Measurements from ENCODE around the gene ITPR1. TPM values are rescaled to one million over a fixed set of nuclear protein-coding genes. Genes with fewer than 3 reads are reported as not detected.

The ITPR1 gene
- total RNA-seq, 1 experiment from 2014 or later, result 7.5 TPM

GRCh38 chr3:4740397-4741105 lies 247.4 kb downstream of the ITPR1 start:
- Mint-ChIP-seq H3K9me3 (ENCODE audit: unreplicated experiment) (no peaks in the 10 kb centered on the region), H3K36me3 (ENCODE audit: insufficient read depth, unreplicated experiment) (no peaks in the 10 kb centered on the region), H3K27me3 (ENCODE audit: insufficient read depth, unreplicated experiment) (no peaks in the 10 kb centered on the region), H3K4me3 (ENCODE audit: unreplicated experiment) (no peak overlapping the region), H3K27ac (ENCODE audit: low read depth, unreplicated experiment) (peak overlapping the region; percentile 14), H3K4me1 (ENCODE audit: insufficient read depth, unreplicated experiment) (peaks cover 41% of the 10 kb centered on the region)
- ChIA-PET CTCF (interaction anchor here (0.6 to 1.9 kb wide), 5 partner anchors 12 to 234 kb away, joined by 3 to 8 read pairs (median 4); no protein-coding TSS in a partner anchor), POLR2A (interaction anchor here (0.6 to 1.6 kb wide), 7 partner anchors 14 to 305 kb away, joined by 3 to 7 read pairs (median 4); no protein-coding TSS in a partner anchor)
- intact Hi-C loops (cut with micrococcal nuclease), result loop anchor here (5.0 kb wide), 1 partner anchor 87 kb away; no protein-coding TSS in a partner anchor
- TF ChIP-seq, protein P1, sequence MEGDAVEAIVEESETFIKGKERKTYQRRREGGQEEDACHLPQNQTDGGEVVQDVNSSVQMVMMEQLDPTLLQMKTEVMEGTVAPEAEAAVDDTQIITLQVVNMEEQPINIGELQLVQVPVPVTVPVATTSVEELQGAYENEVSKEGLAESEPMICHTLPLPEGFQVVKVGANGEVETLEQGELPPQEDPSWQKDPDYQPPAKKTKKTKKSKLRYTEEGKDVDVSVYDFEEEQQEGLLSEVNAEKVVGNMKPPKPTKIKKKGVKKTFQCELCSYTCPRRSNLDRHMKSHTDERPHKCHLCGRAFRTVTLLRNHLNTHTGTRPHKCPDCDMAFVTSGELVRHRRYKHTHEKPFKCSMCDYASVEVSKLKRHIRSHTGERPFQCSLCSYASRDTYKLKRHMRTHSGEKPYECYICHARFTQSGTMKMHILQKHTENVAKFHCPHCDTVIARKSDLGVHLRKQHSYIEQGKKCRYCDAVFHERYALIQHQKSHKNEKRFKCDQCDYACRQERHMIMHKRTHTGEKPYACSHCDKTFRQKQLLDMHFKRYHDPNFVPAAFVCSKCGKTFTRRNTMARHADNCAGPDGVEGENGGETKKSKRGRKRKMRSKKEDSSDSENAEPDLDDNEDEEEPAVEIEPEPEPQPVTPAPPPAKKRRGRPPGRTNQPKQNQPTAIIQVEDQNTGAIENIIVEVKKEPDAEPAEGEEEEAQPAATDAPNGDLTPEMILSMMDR (IDR thresholded peaks at IDR 0.05; ENCODE audit: unreplicated experiment), result no peak
- peak; percentile 91 for DNase-seq (ENCODE audit: unreplicated experiment)
- BruUV-seq (replicated peaks), result no TSS peak

DNA sequence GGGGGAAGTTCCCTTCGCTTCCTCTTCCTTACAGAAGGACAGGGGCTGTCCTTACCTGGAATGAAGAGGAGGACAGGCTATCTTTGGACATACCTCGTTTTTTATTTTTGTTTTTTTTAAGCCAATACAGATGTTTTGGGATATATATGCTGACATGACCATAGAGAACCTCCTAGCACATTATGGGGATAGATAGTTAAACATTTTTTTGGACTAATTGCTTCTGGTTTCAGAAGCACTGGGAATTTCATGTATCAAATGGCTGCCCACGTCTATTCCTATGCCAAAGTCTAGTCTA lies 247.9 kb downstream of the ITPR1 start:
- no peaks in the 10 kb centered on the region for H3K27me3 Mint-ChIP-seq (ENCODE audit: insufficient read depth, unreplicated experiment)

DNA sequence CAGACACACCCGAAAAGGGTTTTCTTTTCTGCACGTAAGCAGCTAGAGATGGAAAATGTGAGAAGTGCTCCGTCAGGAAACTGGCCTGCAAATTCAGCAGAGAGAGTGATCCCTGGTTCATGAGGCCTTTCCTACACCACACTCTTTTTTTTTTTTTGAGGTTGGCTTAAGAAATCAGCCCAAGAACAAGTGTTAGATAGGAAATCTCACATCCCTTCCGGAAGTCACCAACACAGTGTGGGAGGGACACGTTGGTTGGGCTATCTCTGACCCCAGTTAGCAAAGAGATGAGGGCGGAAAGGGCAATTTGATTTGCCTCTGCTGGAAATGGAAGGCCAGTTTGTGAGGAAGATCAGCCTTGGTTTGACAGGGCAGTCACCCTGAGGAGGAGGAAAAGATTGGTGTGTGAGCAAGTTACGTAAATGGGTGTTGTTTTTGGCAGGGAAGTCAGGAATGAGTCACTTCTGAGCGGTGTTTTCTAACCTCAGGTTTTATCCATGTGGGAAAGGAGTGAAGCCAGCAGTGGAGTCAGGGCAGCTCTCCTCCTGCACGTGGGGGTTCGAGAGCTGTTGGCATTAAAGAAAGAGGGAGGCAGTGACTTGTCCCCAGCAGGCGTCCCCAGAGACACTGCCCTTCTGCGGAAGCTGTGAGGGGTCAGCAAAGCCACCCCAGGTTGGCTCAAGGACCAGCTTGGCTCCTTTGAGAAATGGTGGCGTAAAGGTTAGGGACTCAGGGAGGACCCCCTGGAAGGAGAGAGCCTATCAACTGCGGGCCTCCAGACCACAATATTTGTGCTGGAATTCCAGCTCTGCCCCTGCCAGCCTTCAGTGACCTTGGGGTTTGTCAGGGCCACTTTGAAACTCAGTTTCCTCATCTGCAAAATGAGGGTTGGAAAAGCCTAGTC lies 248.5 kb downstream of the ITPR1 start:
- peak; percentile 99 for DNase-seq (ENCODE audit: unreplicated experiment)
- H3K27ac Mint-ChIP-seq (ENCODE audit: low read depth, unreplicated experiment), result peak overlapping the region; percentile 14

More for the DNA sequence above, 247.9 kb downstream of the ITPR1 start:
- H3K36me3 Mint-ChIP-seq (ENCODE audit: insufficient read depth, unreplicated experiment), result no peaks in the 10 kb centered on the region
- ChIA-PET CTCF (interaction anchor here (0.6 to 1.4 kb wide), 4 partner anchors 13 to 233 kb away, joined by 3 to 5 read pairs (median 4); no protein-coding TSS in a partner anchor), POLR2A (interaction anchor here (0.6 to 1.6 kb wide), 11 partner anchors 8 to 337 kb away, joined by 3 to 8 read pairs (median 4); no protein-coding TSS in a partner anchor)
- no peak overlapping the region for H3K4me3 Mint-ChIP-seq (ENCODE audit: unreplicated experiment)
- TF ChIP-seq, protein P1 (IDR thresholded peaks at IDR 0.05; ENCODE audit: unreplicated experiment), result no peak
- DNase-seq (ENCODE audit: unreplicated experiment), result no peak
- H3K27ac Mint-ChIP-seq (ENCODE audit: low read depth, unreplicated experiment), result peak overlapping the region; percentile 14
- BruUV-seq (replicated peaks), result no TSS peak
- peaks cover 38% of the 10 kb centered on the region for H3K4me1 Mint-ChIP-seq (ENCODE audit: insufficient read depth, unreplicated experiment)
- intact Hi-C loops (cut with micrococcal nuclease), result loop anchor here (5.0 kb wide), 1 partner anchor 86 kb away; no protein-coding TSS in a partner anchor
- H3K9me3 Mint-ChIP-seq (ENCODE audit: unreplicated experiment), result no peaks in the 10 kb centered on the region

More for the DNA sequence above, 248.5 kb downstream of the ITPR1 start:
- TF ChIP-seq, protein P1 (IDR thresholded peaks at IDR 0.05; ENCODE audit: unreplicated experiment), result no peak
- no peak overlapping the region for H3K4me3 Mint-ChIP-seq (ENCODE audit: unreplicated experiment)
- BruUV-seq (replicated peaks), result TSS peak; percentile 31
- H3K9me3 Mint-ChIP-seq (ENCODE audit: unreplicated experiment), result no peaks in the 10 kb centered on the region
- no peaks in the 10 kb centered on the region for H3K27me3 Mint-ChIP-seq (ENCODE audit: insufficient read depth, unreplicated experiment)
- intact Hi-C loops (cut with micrococcal nuclease), result loop anchor here (5.0 kb wide), 1 partner anchor 86 kb away; no protein-coding TSS in a partner anchor
- no peaks in the 10 kb centered on the region for H3K36me3 Mint-ChIP-seq (ENCODE audit: insufficient read depth, unreplicated experiment)
- ChIA-PET POLR2A (interaction anchor here (0.6 to 1.6 kb wide), 14 partner anchors 8 to 337 kb away, joined by 3 to 8 read pairs (median 4); no protein-coding TSS in a partner anchor), CTCF (interaction anchor here (0.6 to 1.4 kb wide), 9 partner anchors 8 to 395 kb away, joined by 3 to 5 read pairs (median 4); no protein-coding TSS in a partner anchor)
- H3K4me1 Mint-ChIP-seq (ENCODE audit: insufficient read depth, unreplicated experiment), result peaks cover 32% of the 10 kb centered on the region
